OCI-LY1 (cell line): ENCODE data around the gene FBL.

Experiments
- EZH2 ChIP-seq: fragments of 200-600 bp; sonication (generic), shearing (Covaris generic); IDR thresholded peaks from 2 replicates; pipeline ENCODE4 v1.8.0; 2017; ENCODE audit warnings: borderline replicate concordance, mixed run types, mild to moderate bottlenecking, antibody characterized with exemption, low read length, moderate library complexity, mixed read lengths
- TF ChIP-seq, protein P1 (sequence below): fragments of 200-600 bp; sonication (generic), shearing (Covaris generic); IDR thresholded peaks from 2 replicates; pipeline ENCODE4 v1.5.1; 2017; ENCODE audit warnings: mild to moderate bottlenecking, antibody characterized with exemption, low read length, moderate library complexity, mixed read lengths

DNA sequence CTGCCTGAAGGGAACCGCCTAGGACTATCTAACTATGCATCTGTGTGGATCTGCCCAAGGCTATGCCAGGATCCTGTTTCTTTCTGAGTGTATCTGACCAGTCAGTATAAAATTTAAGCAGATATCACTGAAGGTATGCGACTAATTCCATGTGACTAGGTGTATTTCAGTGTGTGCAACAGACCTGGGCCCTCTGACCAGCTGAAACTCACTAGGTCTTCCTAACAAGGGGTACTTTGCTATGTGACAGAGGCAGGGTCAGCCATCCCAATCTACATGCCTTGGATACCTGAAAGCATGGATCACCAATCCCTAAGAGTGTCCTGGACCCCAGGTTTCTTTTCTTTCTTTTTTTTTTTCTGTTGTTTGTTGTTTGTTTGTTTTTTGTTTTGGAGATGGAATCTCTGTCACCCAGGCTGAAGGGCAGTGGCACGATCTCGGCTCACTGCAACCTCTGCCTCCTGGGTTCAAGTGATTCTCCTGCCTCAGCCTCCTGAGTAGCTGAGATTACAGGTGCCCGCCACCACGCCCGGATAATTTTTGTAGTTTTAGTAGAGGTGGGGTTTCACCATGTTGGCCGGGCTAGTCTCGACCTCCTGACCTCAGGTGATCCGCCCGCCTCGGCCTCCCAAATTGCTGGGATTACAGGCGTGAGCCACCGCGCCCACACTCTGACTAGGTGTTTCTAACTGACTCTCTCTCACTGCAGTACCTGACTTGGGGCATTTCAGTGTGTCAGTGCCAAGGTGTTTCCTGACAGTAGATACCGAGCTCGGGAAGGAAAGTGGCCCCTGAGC, 44.8 kb upstream of the FBL start:
- TF ChIP-seq EZH2: no peak
- TF ChIP-seq, protein P1, sequence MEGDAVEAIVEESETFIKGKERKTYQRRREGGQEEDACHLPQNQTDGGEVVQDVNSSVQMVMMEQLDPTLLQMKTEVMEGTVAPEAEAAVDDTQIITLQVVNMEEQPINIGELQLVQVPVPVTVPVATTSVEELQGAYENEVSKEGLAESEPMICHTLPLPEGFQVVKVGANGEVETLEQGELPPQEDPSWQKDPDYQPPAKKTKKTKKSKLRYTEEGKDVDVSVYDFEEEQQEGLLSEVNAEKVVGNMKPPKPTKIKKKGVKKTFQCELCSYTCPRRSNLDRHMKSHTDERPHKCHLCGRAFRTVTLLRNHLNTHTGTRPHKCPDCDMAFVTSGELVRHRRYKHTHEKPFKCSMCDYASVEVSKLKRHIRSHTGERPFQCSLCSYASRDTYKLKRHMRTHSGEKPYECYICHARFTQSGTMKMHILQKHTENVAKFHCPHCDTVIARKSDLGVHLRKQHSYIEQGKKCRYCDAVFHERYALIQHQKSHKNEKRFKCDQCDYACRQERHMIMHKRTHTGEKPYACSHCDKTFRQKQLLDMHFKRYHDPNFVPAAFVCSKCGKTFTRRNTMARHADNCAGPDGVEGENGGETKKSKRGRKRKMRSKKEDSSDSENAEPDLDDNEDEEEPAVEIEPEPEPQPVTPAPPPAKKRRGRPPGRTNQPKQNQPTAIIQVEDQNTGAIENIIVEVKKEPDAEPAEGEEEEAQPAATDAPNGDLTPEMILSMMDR: no peak
